ENCODE results near the gene BARX1. TPM values are rescaled to one million over a fixed set of nuclear protein-coding genes. Genes with fewer than 3 reads are reported as not detected.

The BARX1 gene
- total and polyA plus RNA-seq, 10 of the 15 experiments (the other 5 are each of a cell fraction or from before 2014, with no cell fraction given): not detected

DNA sequence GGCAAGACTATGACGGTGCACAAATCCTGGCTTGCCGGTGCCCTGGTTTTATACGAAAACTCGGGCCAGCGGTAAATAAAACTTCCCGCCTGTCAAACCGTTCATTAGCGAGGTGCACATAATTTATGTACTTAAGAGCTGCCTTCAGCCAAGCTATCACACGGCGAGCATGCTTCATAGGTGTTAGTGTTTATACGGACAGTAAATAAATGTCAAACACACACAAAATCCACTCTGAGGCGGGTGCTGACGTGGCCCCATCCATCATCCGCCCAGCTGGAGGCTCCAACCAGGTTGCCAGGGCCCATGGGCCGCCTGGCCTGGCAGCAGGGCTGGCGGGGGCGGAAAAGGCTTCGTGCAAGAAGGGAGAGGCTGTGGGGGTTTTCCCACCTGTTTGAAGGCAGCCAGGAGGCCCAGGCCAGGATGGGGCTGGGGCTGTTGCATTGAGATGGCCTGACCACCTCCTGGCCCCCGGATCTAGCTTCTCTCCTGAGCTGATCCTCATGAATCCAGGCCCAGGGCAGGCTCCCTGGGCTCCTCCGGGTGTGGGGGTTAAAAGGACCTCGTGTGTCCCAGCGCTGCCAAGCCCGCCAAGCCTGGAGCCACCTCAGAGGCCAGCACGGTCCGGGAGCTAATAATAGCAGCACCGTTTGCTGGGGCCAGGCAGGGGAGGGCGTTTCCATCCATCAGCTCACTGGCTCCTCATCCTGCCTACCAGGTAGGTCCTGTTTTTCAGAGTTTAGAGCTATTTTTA, 43.2 kb downstream of the BARX1 start:
- ChIA-PET POLR2A (no interaction called here), SMC1A (ENCODE audit: uncharacterized antibody, unreplicated experiment) (no interaction called here), RAD21 (ENCODE audit: unreplicated experiment) (no interaction called here), CTCF (no interaction called here)
- WGBS (ENCODE audit: insufficient coverage, insufficient replicate concordance, low lambda C conversion rate, missing lambda C conversion rate): 34% methylated on average over 27 of the region's 27 CpGs
- DNase-seq (ENCODE audit: low read depth, low spot score): no peak
- intact Hi-C loops (cut with micrococcal nuclease; ENCODE audit: unreplicated experiment) (no loop called here), in situ Hi-C loops (cut with MboI) (no loop called here)
- ATAC-seq: no peak
- no peak overlapping the region for H2AFZ ChIP-seq (ENCODE audit: control insufficient read depth, low read depth, low read length)
- no peaks in the 10 kb centered on the region for H4K20me1 ChIP-seq (ENCODE audit: control insufficient read depth, insufficient read depth)
- no peak overlapping the region for H3K27ac ChIP-seq (ENCODE audit: control insufficient read depth, insufficient read depth)
- H3K4me1 ChIP-seq (ENCODE audit: control insufficient read depth, insufficient read depth, low read length): no peaks in the 10 kb centered on the region
- FAIRE-seq: no peak
- no peak overlapping the region for H3K4me2 ChIP-seq (ENCODE audit: control insufficient read depth, insufficient read depth)
- H3K4me3 ChIP-seq: no peak overlapping the region
- TF ChIP-seq SMAD5 (IDR thresholded peaks at IDR 0.05; ENCODE audit: low read depth) (no peak), EGR1 (IDR thresholded peaks at IDR 0.05; ENCODE audit: borderline replicate concordance in 1 of 2, low read depth in 2 of 2, low read length in 2 of 2) (0 out of 3 replicates have a peak, but pooled peaks of 1 of the 2 experiments have one; percentile 13)
- TF ChIP-seq, protein P1, sequence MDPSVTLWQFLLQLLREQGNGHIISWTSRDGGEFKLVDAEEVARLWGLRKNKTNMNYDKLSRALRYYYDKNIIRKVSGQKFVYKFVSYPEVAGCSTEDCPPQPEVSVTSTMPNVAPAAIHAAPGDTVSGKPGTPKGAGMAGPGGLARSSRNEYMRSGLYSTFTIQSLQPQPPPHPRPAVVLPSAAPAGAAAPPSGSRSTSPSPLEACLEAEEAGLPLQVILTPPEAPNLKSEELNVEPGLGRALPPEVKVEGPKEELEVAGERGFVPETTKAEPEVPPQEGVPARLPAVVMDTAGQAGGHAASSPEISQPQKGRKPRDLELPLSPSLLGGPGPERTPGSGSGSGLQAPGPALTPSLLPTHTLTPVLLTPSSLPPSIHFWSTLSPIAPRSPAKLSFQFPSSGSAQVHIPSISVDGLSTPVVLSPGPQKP (IDR thresholded peaks at IDR 0.05; ENCODE audit: low read depth, low read length): no peak
- BruUV-seq (replicated peaks): no TSS peak
- H3K79me2 ChIP-seq (ENCODE audit: control insufficient read depth, insufficient read depth, low read length): no peaks in the 10 kb centered on the region
- no peaks in the 10 kb centered on the region for H3K27me3 ChIP-seq (replicated peaks in 1 of 2; ENCODE audit: control insufficient read depth in 2 of 2, insufficient read depth in 2 of 2, low read length in 1 of 2)
- no peak overlapping the region for H3K9ac ChIP-seq (ENCODE audit: control insufficient read depth, insufficient read depth, low read length)
- no peaks in the 10 kb centered on the region for H3K9me3 ChIP-seq (replicated peaks; ENCODE audit: control insufficient read depth, insufficient read depth, low read length)
- no peaks in the 10 kb centered on the region for H3K36me3 ChIP-seq (ENCODE audit: control insufficient read depth in 2 of 2, insufficient read depth in 2 of 2, low read length in 1 of 2)

DNA sequence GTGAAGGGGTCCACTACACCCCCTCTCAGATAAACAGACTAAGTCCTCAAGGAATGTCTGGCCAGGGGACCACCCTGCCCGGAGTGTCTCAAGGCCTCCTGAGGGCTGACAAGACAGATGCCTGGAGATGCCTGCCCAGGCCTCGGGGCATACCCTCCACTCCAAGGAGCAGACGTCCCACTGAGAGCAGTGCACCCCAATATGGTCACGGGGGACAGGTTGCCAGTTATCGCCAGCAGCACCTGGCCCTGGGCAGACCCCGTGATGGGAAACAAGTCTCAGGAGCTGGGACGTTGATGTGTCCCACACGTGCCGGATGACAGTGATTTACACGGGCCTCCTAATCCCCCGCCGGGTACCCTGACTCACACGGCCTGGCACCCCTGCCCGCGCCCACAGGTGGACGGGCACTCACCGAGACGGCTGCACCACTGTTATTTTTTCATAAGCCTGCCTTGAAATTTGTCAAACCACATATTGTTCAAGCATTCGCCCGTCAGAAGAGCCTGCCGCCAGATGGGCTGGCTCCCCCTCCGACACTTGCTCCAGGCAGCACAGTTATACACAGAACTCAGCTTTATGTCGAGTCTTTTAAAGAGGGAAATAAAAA, 43.9 kb downstream of the BARX1 start:
- SMC1A ChIA-PET (ENCODE audit: uncharacterized antibody, unreplicated experiment): no interaction called here
- Histone ChIP-seq H3K79me2 (ENCODE audit: control insufficient read depth, insufficient read depth, low read length) (no peaks in the 10 kb centered on the region), H2AFZ (ENCODE audit: control insufficient read depth, low read depth, low read length) (no peak overlapping the region), H3K27me3 (replicated peaks in 1 of 2; ENCODE audit: control insufficient read depth in 2 of 2, insufficient read depth in 2 of 2, low read length in 1 of 2) (0 out of 4 replicates have a peak, but pooled peaks cover 0 to 5% of the 10 kb centered on the region in 2 experiments), H3K9me3 (replicated peaks; ENCODE audit: control insufficient read depth, insufficient read depth, low read length) (no peaks in the 10 kb centered on the region), H3K4me3 (no peak overlapping the region), H3K4me1 (ENCODE audit: control insufficient read depth, insufficient read depth, low read length) (no peaks in the 10 kb centered on the region), H3K4me2 (ENCODE audit: control insufficient read depth, insufficient read depth) (no peak overlapping the region), H3K27ac (ENCODE audit: control insufficient read depth, insufficient read depth) (no peak overlapping the region), H4K20me1 (ENCODE audit: control insufficient read depth, insufficient read depth) (no peaks in the 10 kb centered on the region), H3K9ac (ENCODE audit: control insufficient read depth, insufficient read depth, low read length) (no peak overlapping the region), H3K36me3 (ENCODE audit: control insufficient read depth in 2 of 2, insufficient read depth in 2 of 2, low read length in 1 of 2) (no peaks in the 10 kb centered on the region)
- FAIRE-seq: no peak
- BruUV-seq (replicated peaks): no TSS peak
- DNase-seq (ENCODE audit: low read depth, low spot score): no peak
- ATAC-seq: no peak
- RAD21 ChIA-PET (ENCODE audit: unreplicated experiment): no interaction called here
- intact Hi-C loops (cut with micrococcal nuclease; ENCODE audit: unreplicated experiment): no loop called here
- POLR2A ChIA-PET: no interaction called here
- 60% methylated on average over 23 of the region's 23 CpGs for WGBS (ENCODE audit: insufficient coverage, insufficient replicate concordance, low lambda C conversion rate, missing lambda C conversion rate)
- TF ChIP-seq BMI1 (IDR thresholded peaks at IDR 0.05; ENCODE audit: borderline replicate concordance): no peak
- in situ Hi-C loops (cut with MboI): no loop called here
- CTCF ChIA-PET: no interaction called here
